SK-N-MC (cell line): Measurements from ENCODE around the gene CCBE1.

Source experiments
- EZH2 ChIP-seq: fragments of 200-600 bp; sonication (generic); IDR thresholded peaks from one replicate; pipeline ENCODE4 v1.6.1; 2017; ENCODE audit warnings: antibody characterized with exemption
- FOXP2 ChIP-seq: optimal IDR thresholded peaks from 2 replicates; pipeline ENCODE3; 2011; ENCODE audit warnings: mild to moderate bottlenecking, moderate library complexity; ENCODE audit not compliant: insufficient read depth; ENCODE audit errors: extremely low read length, control extremely low read depth
- POLR2AphosphoS5 ChIP-seq: IDR thresholded peaks from 2 replicates; pipeline ENCODE4 v1.6.1; 2012; ENCODE audit warnings: mild to moderate bottlenecking, low read depth, low read length, borderline replicate concordance

DNA sequence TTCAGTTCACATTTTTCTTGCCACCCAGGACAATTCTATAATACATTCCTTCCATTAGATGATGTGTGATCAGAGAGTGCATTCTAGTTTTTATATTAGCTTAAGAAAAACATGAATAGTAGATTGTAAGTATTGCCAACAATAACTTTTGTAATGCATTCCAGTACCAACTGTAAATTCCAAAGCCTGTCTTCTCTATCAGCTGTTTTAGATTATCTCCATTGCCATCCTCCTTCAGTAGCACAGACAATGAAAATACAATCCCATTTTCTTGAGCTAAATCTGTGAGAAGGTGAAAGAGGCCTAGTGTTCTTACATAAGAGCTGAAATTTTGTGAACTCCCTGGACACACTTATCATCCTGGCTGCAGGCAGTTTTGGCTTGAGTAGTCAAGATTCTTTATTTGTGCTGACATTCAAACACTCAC is 103.9 kb downstream of the CCBE1 start:
- TF ChIP-seq EZH2: no peak
- TF ChIP-seq POLR2AphosphoS5: no peak
- TF ChIP-seq FOXP2: no peak
